ENCODE results near the gene C2orf81. TPM values are rescaled to one million over a fixed set of nuclear protein-coding genes. Genes with fewer than 3 reads are reported as not detected.
"Not testable (repeated sequence)": the region's sequence is repeated elsewhere in the genome, so short reads cannot be mapped to it uniquely, and the experiment has no call there.

Gene C2orf81
- total RNA-seq, 2 donors from 2014 or later = 0.59 to 0.79 TPM

DNA sequence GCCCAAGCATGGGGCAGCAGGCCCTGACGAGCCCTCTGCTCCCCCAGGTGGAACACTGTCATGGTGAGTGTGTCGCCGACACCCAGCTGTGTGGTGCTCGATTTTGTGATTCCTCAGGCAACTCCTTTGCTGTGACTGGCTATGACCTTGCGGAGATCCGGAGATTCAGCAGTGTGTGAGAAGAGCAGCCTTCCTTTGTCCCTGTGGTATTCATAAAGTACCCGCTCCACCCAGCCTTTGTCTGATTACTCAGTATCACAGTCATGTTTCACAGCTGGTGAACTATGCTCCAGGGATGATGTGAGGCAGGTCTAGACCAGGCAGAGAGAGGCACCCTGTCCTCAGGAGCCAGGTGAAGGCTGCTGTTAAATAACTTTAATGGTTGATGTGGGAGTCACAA, 4.1 kb upstream of the C2orf81 start:
- DNase-seq (no peak), ATAC-seq (no peak)
- intact Hi-C loops (cut with DNase I) = no loop called here

DNA sequence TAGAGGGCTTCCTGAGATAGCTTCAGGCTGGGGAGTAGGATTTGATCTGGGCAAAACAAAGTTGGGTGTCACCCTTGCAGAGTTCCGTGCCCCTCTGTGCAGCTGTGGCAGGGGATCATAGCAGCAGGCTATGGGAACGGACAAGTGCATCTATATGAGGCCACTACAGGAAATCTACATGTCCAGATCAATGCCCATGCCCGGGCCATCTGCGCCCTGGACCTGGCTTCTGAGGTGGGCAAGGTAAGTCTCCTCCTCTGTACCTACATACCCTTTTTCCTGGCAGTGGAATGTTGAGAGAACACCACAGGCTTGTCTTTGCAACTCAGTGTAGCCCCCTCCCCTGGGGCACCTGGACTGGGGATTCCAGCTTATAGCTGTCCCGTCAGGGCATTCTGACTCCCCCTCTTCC, 3.6 kb upstream of the C2orf81 start:
- DNase-seq = no peak

DNA sequence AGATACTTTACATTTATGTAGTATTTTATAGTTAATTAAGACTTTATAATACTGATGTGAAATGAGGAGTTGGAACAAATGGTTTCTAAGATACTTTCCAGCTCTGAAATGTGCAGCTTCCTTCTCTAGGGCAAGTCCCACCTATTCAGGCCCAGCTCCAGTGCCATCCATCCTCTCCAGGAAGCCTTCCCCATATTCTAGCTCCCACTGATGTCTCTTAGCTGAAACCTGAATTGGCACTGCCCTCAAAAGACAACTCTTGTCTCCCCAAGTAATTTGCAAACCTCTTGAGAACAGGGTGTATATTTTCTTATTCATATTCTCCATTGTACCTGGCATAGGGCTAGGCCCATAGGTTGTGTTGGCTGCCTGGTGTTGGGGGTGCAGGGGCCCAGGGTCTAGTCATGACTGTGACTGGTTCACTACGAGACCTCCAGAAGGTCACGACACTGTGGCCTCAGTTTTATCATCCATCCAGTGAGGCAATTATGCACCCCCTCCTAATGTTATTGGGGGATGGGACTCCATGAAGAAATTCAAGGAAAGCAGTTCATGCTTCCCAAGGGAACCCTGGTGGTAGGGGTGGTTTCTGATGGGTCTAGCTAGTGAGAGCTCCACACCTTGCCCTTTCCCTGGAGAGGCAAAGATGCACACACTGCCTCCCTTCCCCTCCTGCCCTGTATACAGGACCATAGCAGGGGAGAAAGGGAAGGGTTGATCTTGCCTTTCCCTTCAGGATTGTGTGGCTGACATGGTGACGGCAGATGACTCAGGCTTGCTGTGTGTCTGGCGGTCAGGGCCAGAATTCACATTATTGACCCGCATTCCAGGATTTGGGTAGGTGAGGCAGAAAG, 2.9 kb upstream of the C2orf81 start:
- DNase-seq (no peak), ATAC-seq (no peak)
- intact Hi-C loops (cut with DNase I) = no loop called here

More for the DNA sequence above, 3.6 kb upstream of the C2orf81 start:
- ATAC-seq = no peak
- intact Hi-C loops (cut with DNase I) = no loop called here

DNA sequence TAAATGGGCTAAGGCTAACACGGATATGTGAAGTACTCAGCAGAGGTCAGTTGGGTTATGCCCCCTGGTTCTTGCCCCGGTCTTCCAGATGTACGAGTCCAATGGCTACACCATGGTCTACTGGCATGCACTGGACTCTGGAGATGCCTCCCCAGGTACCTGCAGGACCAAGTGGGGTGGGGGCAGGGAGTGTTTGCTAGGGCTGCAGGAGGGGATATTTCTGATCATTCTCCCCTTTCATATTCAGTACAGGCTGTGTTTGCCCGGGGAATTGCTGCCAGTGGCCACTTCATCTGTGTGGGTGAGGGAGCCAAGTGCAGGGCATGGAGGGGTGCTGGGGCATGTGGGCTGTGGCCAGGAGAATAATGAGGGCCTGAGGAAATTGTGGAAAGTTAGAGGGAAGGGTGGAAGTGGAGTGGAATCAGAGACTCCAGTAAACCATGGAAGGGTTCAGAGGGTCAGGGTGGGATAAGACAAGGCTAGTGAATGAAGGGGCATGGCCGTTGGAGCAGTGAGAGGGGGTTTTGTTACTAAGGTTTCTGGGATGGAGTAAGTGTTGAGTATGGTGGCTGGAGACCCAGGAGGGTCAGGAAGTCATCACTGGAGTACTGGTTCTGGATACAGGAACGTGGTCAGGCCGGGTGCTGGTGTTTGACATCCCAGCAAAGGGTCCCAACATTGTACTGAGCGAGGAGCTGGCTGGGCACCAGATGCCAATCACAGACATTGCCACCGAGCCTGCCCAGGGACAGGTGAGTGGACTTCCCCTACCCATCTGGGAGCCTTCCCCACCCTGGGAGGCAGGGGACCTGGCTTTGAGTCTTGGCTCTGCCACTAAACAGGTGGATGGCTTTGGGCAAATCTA, 2.0 kb upstream of the C2orf81 start:
- DNase-seq (no peak), ATAC-seq (no peak)
- intact Hi-C loops (cut with DNase I) = no loop called here

DNA sequence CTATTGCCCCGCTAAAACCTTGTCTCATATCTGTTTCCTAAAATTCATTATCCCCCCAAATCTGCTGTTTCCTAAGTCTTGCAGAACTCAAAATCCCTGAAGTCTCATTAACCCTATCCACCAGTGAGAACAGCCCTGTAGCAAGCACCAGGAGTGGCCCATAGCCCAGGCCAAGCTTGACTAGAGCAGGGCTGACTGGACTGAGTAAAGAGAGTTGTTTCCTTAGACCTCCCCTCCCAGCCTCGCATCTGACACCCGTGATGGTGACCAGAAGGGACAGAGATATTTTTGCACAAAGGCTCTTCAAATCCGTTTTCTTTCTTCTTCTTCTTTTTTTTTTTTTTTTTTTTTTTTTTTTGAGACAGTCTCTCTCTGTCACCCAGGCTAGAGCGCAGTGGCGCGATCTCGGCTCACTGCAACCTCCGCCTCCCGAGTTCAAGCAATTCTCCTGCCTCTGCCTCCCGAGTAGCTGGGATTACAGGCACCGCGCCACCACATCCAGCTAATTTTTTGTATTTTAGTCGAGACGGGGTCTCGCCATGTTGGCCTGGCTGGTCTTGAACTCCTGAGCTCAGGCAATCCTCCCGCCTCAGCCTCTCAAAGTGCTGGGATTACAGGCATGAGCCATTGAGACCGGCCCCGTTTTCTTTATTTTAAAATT, 846 bp downstream of the C2orf81 start:
- intact Hi-C loops (cut with DNase I); ATAC-seq; DNase-seq: not testable (repeated sequence)

DNA sequence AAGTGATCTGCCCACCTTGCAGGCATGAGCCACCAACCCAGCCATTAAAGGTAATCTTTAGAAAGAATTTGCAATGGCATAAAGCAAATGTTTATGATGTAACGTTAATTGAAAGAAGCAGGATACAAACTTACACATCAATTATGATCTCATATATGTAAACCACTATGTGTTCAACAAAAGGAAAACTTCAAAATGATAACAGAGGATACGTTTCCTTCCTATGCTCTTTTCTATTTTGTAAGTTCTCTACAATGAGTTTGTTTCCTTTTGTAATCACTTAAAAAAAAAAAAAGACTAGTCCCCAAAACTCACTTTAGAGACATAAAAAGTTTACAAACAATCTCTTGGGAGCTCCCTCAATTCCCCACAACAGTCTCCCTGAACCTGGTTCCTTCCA, 1.4 kb downstream of the C2orf81 start:
- ATAC-seq (no peak), DNase-seq (no peak)
- intact Hi-C loops (cut with DNase I) = no loop called here

DNA sequence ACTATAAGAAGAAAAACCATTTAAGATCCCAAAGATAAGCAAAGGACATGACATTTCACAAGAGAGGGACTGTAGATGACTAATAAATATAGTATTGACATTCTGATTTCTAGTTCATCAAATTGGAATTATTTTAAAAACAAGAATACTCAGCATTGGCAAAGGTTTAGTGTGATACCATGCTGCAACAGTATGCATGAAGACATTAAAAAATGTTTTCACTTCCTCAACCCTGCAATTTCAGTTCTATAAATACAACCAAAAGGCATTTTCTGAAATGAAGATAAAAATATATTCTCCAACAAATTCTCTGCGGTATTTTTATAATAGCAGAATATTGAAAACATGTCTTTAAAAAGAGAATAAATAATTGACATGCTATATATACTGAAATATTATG, 2.1 kb downstream of the C2orf81 start:
- DNase-seq (no peak), ATAC-seq (no peak)
- intact Hi-C loops (cut with DNase I) = no loop called here

DNA sequence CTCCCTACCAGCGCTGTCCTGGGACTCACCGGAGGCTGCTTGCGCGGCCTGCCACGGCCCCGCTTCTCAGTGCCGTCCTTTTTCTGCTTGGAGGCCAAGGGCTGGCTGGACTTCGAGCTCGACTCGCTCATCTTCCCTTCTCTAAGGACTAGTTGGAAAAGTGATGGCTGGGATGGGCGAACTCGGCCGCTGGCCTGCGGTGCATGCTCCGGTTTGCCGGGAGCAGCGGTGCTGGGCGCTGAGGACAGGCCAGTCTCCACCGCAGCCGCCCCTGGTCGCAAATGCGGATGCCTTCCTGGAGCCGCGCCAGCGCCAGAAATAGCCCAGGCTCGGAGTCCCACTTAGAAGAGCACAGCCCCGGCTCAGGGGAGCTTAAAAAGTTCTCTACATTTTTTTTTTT, 3.1 kb downstream of the C2orf81 start:
- intact Hi-C loops (cut with DNase I) = no loop called here
- no peak for ATAC-seq
- peak; percentile 69 for DNase-seq

DNA sequence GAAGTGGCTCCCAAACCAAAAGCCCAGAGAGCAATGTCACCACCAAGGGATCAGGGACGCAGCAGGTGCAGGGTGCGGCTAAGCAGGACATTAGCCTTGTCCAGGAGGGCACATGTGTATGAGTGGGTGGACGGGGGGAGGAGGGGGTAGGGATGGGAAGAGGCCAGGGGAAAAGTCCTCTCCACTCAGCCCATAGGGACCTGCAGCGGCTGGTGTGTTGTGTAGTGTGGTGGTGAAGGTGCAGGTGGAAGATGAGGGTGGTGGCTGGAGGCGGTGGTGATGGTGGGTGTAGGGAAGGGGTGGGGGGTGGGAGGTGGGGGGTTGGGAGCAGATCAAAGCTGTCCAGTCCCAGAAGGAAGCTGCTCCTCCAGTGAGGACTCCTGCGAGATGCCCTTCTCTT, 3.7 kb downstream of the C2orf81 start:
- ATAC-seq = no peak
- intact Hi-C loops (cut with DNase I) = no loop called here
- DNase-seq = no peak

DNA sequence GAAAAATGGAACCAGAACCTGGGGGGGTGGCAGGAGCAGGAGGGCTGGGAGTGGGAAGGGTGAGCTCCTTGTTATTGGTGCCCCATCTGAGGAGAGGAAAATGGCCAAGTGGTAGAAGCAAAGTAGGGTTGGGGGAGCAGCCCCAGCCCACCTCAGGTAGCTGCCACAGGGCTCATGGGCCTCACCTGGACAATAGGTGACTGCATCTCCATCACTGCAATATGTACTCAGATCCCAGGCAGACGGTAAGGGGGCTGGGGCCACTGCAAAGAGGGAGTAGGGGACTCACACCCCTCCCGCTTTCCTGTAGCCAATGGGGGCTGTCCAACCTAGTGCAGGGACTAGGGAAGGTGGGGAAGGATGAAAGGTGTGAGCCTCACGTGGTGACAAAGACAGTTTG, 4.2 kb downstream of the C2orf81 start:
- no peak for ATAC-seq
- DNase-seq = no peak
- intact Hi-C loops (cut with DNase I) = no loop called here

DNA sequence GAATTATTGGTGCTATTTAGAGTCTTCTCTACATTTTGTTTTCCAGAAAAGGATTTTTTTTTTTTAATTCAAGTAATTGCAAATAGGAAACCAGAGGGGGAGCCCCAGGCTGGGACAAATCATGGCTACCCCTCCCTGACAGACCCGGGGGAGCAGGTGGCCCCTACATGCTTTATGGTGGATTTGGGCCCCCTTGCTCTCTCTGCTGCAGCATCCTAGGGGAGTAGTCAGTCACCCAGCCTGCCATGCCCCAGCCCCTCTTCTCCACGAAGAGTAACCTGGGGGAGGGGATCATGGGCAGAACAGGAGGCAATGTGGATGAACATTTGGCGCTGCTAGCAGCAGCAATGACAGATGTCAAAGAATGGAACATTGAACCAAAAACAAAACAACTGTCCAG, 4.6 kb downstream of the C2orf81 start:
- DNase-seq (no peak), ATAC-seq (no peak)
- intact Hi-C loops (cut with DNase I) = no loop called here

DNA sequence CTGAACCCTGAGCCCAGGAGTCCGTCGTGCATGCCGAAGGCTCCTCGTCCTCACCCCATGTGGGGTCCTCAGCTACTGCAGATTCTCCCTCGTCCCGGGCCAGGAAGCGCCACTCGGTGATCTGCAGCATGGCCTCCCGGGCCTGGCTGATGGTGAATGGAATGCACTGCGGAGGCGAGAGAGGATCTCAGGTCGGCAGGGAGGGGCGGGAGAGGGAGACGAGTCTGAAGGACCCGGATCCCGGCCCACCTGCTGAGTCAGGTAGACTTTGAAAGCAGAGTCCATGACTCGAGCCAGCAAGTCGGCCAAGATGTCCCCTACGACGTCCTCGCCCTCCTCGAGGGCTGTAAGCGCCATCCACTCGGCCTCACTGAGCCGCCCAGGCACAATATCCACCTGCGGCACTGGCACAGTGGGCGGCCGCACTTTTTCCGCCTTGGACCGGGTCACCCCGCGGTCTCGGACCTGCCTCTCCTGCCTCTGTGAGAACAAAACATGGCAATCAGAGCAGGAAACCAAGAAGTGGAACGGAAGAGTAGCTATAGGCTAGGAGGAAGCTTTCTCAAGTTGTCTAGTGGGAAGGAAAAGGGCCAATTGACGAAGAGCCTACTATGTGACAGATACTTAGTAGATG, 5.5 kb downstream of the C2orf81 start:
- no peak for DNase-seq
- intact Hi-C loops (cut with DNase I) = no loop called here
- peak in 1 of 2 donors; percentile 18 for ATAC-seq

DNA sequence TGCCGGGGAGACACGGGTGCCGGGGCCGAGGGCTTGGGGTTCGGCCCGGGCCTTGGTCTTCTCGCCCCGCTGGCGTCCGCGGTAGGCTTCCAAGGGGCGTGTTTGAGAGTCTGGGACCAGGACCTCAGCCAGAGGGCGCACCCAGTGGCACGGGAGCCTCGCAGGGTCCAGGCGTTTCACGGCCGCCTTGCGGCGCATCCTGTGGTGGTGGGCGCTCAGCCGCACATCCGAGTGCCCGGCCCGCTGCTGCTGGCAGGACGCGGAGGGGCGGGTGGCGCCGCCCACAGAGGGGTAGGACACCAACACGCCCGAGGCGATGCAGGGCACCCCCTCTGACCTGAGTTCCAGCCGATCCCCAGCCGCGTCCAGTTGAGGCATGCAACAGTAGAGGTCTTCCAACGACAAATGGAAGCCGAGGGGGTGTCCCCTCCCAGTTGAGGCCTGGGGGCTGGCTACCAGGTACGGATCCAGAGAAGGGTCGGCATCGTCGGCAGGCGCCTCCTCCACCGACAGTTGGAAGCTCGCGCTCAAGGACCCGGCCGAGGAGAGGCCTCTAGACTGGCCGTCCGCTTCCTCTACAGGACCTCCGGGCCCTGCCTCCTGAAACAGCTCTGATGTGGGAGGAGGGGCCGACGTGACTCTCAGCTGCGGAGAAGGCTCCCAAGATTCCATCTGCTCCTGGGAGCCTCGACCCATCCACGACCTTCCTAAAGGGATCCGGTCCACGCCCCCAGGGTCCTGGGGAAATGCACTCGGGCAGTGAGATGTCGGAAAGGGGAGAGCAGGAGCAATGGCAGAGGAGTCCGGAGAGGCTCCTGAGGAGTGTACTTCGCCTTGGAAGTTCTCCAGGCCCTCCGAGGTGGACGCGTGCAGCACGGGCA, 6.3 kb downstream of the C2orf81 start:
- intact Hi-C loops (cut with DNase I) = no loop called here
- ATAC-seq (peak; percentile 82 to 84), DNase-seq (peak; percentile 78)

DNA sequence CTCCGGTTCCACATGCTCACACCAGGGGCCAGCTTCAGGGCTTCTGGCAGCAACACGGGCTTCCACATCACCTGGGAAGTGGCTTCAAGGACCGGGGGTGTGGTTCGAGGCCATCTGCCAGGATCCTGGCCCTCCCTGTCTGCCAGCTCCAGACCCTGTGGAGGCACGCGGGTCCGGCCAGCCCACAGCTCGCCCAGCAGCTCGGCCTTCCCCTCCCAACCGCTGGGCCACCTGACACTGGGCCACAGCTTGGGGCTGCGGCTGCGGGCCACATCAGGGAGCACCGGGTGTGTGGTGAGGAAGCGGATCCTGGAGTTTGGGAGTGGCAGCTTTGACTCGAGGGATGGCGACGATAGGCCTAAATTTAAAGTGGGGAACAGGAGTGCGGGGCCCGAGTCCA, 7.0 kb downstream of the C2orf81 start:
- ATAC-seq (peak; percentile 9 to 33), DNase-seq (no peak)
- intact Hi-C loops (cut with DNase I) = no loop called here

DNA sequence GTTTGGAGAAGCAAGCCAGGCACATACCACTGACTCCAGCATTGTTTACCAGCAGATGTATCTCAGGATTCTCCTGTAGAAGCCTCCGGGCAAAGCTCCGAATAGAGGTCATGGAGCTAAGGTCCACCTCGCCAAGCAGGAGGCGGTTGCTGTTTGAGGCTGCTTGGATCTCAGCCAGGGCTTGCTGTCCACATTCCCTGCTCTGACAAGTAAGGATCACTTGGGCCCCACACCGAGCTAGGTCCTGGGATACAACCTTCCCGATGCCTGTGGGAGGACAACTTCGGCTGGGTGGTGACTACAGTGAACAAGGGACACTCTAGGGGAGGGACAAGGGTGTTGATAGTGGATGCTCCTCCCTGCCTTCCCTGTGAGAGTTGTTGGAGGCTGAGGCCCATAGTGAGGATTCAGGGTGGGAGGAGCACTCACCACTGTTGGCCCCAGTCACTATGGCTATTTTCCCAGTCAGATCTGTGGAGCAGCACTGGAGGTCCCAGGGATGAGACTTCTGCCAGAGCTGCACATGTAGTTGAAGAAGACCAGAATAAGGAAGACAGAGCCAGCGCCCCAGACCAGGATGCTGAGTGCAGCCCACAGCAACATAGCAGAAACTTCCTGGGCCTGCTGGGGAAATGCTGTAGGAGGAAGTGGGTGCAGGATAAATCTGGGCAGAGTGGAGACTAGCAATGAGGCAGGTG, 8.3 kb downstream of the C2orf81 start:
- DNase-seq (no peak), ATAC-seq (no peak)
- intact Hi-C loops (cut with DNase I) = no loop called here

DNA sequence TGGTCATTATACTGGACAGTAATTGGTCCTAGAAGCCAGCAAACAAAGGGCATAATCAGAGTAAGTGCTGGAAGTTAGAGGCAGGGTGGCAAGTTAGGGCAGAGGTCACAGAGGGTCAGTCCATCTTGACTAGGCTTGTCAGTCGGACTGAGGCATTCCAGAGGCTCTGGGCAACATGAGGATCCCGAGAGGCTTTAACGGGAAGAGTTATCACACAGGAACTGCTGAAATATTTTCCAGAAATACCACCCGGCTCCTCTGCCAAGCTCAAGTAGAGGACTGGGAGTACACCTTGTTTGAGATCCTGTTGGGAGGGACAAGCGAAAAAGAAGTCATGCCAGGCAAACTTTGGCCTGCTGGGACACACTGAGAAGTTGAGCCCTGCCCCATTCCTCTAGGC, 13.7 kb downstream of the C2orf81 start:
- no peak for ATAC-seq
- intact Hi-C loops (cut with DNase I) = no loop called here
- DNase-seq = no peak

DNA sequence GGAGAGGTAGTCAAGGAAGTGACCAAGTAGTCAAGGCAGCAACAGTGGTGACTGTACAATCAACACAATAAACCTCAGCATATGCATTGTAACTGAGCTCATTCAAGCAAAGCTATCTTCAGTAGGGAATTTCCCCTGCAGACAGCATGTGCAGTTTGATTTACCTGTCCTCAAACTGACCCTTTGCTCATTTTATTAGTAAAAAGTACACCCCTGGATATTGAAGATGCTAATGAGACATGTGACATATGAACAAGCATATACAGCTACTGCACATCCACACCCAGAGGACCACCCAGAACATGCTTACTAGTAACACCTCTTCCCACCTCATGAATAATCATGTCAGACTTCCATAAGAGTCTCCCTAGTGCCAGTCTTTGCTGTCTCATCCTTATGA, 15.4 kb downstream of the C2orf81 start:
- no peak for DNase-seq
- intact Hi-C loops (cut with DNase I) = no loop called here
- no peak for ATAC-seq

DNA sequence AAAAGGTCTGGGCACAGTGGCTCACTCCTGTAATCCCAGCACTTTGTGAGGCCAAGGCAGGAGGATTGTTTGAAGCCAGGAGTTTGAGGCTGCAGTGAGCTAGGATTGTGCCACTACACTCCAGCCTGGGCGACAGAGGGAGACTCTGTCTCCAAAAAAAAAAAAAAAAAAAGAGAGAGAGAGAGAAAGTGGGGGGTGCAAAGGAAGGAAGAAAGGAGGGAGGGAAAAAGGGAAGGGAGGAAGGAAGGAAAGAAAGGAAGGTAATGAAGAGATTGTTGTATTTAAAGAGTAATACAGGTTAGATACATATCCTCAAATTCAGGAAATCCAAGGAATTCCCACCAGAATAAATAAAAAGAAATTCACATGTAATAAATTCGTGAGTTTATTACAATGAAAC, 19.5 kb downstream of the C2orf81 start:
- no peak for DNase-seq
- intact Hi-C loops (cut with DNase I) = no loop called here
- no peak for ATAC-seq
